ENCODE results near the gene EML1. TPM values are rescaled to one million over a fixed set of nuclear protein-coding genes. Genes with fewer than 3 reads are reported as not detected.

The EML1 gene
- total RNA-seq, 1 donor from 2014 or later: 0.68 TPM

- no peaks in the 10 kb centered on the region for H3K4me1 Mint-ChIP-seq (ENCODE audit: low read depth)
- H3K36me3 Mint-ChIP-seq (ENCODE audit: low read depth): no peaks in the 10 kb centered on the region
- H3K4me3 Mint-ChIP-seq (ENCODE audit: low read depth): no peak overlapping the region
- intact Hi-C loops (cut with micrococcal nuclease): loop anchor here (1.0 kb wide), 1 partner anchor 155 kb away; no protein-coding TSS in a partner anchor
- DNase-seq (ENCODE audit: low spot score): no peak
- no peak overlapping the region for H3K27ac Mint-ChIP-seq
- peaks cover 2% of the 10 kb centered on the region for H3K27me3 Mint-ChIP-seq (ENCODE audit: low read depth)
- H3K9me3 Mint-ChIP-seq: no peaks in the 10 kb centered on the region
These were observed 91.8 kb downstream of the EML1 start for GRCh38 chr14:99884834-99885648.

GRCh38 chr14:99885649-99885958 is 92.4 kb downstream of the EML1 start:
- H3K27me3 Mint-ChIP-seq (ENCODE audit: low read depth): peaks cover 2% of the 10 kb centered on the region
- no peaks in the 10 kb centered on the region for H3K9me3 Mint-ChIP-seq
- DNase-seq (ENCODE audit: low spot score): no peak
- intact Hi-C loops (cut with micrococcal nuclease): loop anchor here (1.0 kb wide), 1 partner anchor 155 kb away; no protein-coding TSS in a partner anchor
- H3K36me3 Mint-ChIP-seq (ENCODE audit: low read depth): no peaks in the 10 kb centered on the region
- no peak overlapping the region for H3K4me3 Mint-ChIP-seq (ENCODE audit: low read depth)
- no peak overlapping the region for H3K27ac Mint-ChIP-seq
- no peaks in the 10 kb centered on the region for H3K4me1 Mint-ChIP-seq (ENCODE audit: low read depth)

- no peak for DNase-seq (ENCODE audit: low spot score)
- no peaks in the 10 kb centered on the region for H3K4me1 Mint-ChIP-seq (ENCODE audit: low read depth)
- intact Hi-C loops (cut with micrococcal nuclease): no loop called here
- peaks cover 2% of the 10 kb centered on the region for H3K27me3 Mint-ChIP-seq (ENCODE audit: low read depth)
- H3K9me3 Mint-ChIP-seq: no peaks in the 10 kb centered on the region
- no peak overlapping the region for H3K4me3 Mint-ChIP-seq (ENCODE audit: low read depth)
- H3K27ac Mint-ChIP-seq: no peak overlapping the region
- H3K36me3 Mint-ChIP-seq (ENCODE audit: low read depth): no peaks in the 10 kb centered on the region
These were observed 94.2 kb downstream of the EML1 start for GRCh38 chr14:99887407-99887806.

GRCh38 chr14:99888149-99888548 is 94.9 kb downstream of the EML1 start:
- H3K27ac Mint-ChIP-seq: no peak overlapping the region
- no peaks in the 10 kb centered on the region for H3K36me3 Mint-ChIP-seq (ENCODE audit: low read depth)
- no peak for DNase-seq (ENCODE audit: low spot score)
- H3K27me3 Mint-ChIP-seq (ENCODE audit: low read depth): peaks cover 2% of the 10 kb centered on the region
- no peaks in the 10 kb centered on the region for H3K9me3 Mint-ChIP-seq
- no peaks in the 10 kb centered on the region for H3K4me1 Mint-ChIP-seq (ENCODE audit: low read depth)
- H3K4me3 Mint-ChIP-seq (ENCODE audit: low read depth): no peak overlapping the region
- intact Hi-C loops (cut with micrococcal nuclease): no loop called here

GRCh38 chr14:99889268-99889667 is 96.1 kb downstream of the EML1 start:
- intact Hi-C loops (cut with micrococcal nuclease): no loop called here
- no peak for DNase-seq (ENCODE audit: low spot score)

GRCh38 chr14:99891266-99891665 is 98.1 kb downstream of the EML1 start:
- Mint-ChIP-seq H3K36me3 (ENCODE audit: low read depth) (no peaks in the 10 kb centered on the region), H3K27ac (no peak overlapping the region), H3K4me3 (ENCODE audit: low read depth) (no peak overlapping the region), H3K9me3 (no peaks in the 10 kb centered on the region), H3K4me1 (ENCODE audit: low read depth) (no peaks in the 10 kb centered on the region), H3K27me3 (ENCODE audit: low read depth) (peaks cover 3% of the 10 kb centered on the region)
- DNase-seq (ENCODE audit: low spot score): no peak
- intact Hi-C loops (cut with micrococcal nuclease): no loop called here

More at GRCh38 chr14:99889268-99889667, 96.1 kb downstream of the EML1 start:
- no peaks in the 10 kb centered on the region for H3K9me3 Mint-ChIP-seq
- H3K4me1 Mint-ChIP-seq (ENCODE audit: low read depth): no peaks in the 10 kb centered on the region
- no peak overlapping the region for H3K4me3 Mint-ChIP-seq (ENCODE audit: low read depth)
- H3K27ac Mint-ChIP-seq: no peak overlapping the region
- H3K36me3 Mint-ChIP-seq (ENCODE audit: low read depth): no peaks in the 10 kb centered on the region
- peaks cover 2% of the 10 kb centered on the region for H3K27me3 Mint-ChIP-seq (ENCODE audit: low read depth)

GRCh38 chr14:99891900-99892299 is 98.7 kb downstream of the EML1 start:
- no peaks in the 10 kb centered on the region for H3K36me3 Mint-ChIP-seq (ENCODE audit: low read depth)
- H3K9me3 Mint-ChIP-seq: no peaks in the 10 kb centered on the region
- H3K27me3 Mint-ChIP-seq (ENCODE audit: low read depth): peaks cover 3% of the 10 kb centered on the region
- no peak for DNase-seq (ENCODE audit: low spot score)
- no peaks in the 10 kb centered on the region for H3K4me1 Mint-ChIP-seq (ENCODE audit: low read depth)
- H3K27ac Mint-ChIP-seq: no peak overlapping the region
- H3K4me3 Mint-ChIP-seq (ENCODE audit: low read depth): no peak overlapping the region
- intact Hi-C loops (cut with micrococcal nuclease): no loop called here

- H3K9me3 Mint-ChIP-seq: no peaks in the 10 kb centered on the region
- no peaks in the 10 kb centered on the region for H3K36me3 Mint-ChIP-seq (ENCODE audit: low read depth)
- intact Hi-C loops (cut with micrococcal nuclease): no loop called here
These were observed 99.2 kb downstream of the EML1 start for GRCh38 chr14:99892406-99892805.

GRCh38 chr14:99896361-99896760 is 103.1 kb downstream of the EML1 start:
- Mint-ChIP-seq H3K36me3 (ENCODE audit: low read depth) (no peaks in the 10 kb centered on the region), H3K27ac (no peak overlapping the region), H3K4me3 (ENCODE audit: low read depth) (no peak overlapping the region), H3K27me3 (ENCODE audit: low read depth) (peaks cover 3% of the 10 kb centered on the region), H3K4me1 (ENCODE audit: low read depth) (no peaks in the 10 kb centered on the region), H3K9me3 (no peaks in the 10 kb centered on the region)
- intact Hi-C loops (cut with micrococcal nuclease): no loop called here
- no peak for DNase-seq (ENCODE audit: low spot score)

More at GRCh38 chr14:99892406-99892805, 99.2 kb downstream of the EML1 start:
- Mint-ChIP-seq H3K27me3 (ENCODE audit: low read depth) (peaks cover 3% of the 10 kb centered on the region), H3K4me3 (ENCODE audit: low read depth) (no peak overlapping the region), H3K27ac (no peak overlapping the region), H3K4me1 (ENCODE audit: low read depth) (no peaks in the 10 kb centered on the region)
- no peak for DNase-seq (ENCODE audit: low spot score)

- peaks cover 5% of the 10 kb centered on the region for H3K9me3 Mint-ChIP-seq
- H3K36me3 Mint-ChIP-seq (ENCODE audit: low read depth): no peaks in the 10 kb centered on the region
- no peaks in the 10 kb centered on the region for H3K4me1 Mint-ChIP-seq (ENCODE audit: low read depth)
- H3K27me3 Mint-ChIP-seq (ENCODE audit: low read depth): peaks cover 3% of the 10 kb centered on the region
- H3K4me3 Mint-ChIP-seq (ENCODE audit: low read depth): no peak overlapping the region
- DNase-seq (ENCODE audit: low spot score): no peak
- H3K27ac Mint-ChIP-seq: no peak overlapping the region
- intact Hi-C loops (cut with micrococcal nuclease): no loop called here
These were observed 106.5 kb downstream of the EML1 start for GRCh38 chr14:99899578-99900178.

- H3K4me1 Mint-ChIP-seq (ENCODE audit: low read depth): no peaks in the 10 kb centered on the region
- no peaks in the 10 kb centered on the region for H3K27me3 Mint-ChIP-seq (ENCODE audit: low read depth)
- DNase-seq (ENCODE audit: low spot score): no peak
- intact Hi-C loops (cut with micrococcal nuclease): no loop called here
- peaks cover 5% of the 10 kb centered on the region for H3K9me3 Mint-ChIP-seq
- no peak overlapping the region for H3K4me3 Mint-ChIP-seq (ENCODE audit: low read depth)
- H3K36me3 Mint-ChIP-seq (ENCODE audit: low read depth): no peaks in the 10 kb centered on the region
- H3K27ac Mint-ChIP-seq: no peak overlapping the region
These were observed 109.7 kb downstream of the EML1 start for GRCh38 chr14:99902925-99903324.

- H3K4me3 Mint-ChIP-seq (ENCODE audit: low read depth): no peak overlapping the region
- no peaks in the 10 kb centered on the region for H3K36me3 Mint-ChIP-seq (ENCODE audit: low read depth)
- H3K4me1 Mint-ChIP-seq (ENCODE audit: low read depth): no peaks in the 10 kb centered on the region
- H3K27ac Mint-ChIP-seq: no peak overlapping the region
- intact Hi-C loops (cut with micrococcal nuclease): no loop called here
- no peak for DNase-seq (ENCODE audit: low spot score)
- peaks cover 5% of the 10 kb centered on the region for H3K9me3 Mint-ChIP-seq
- H3K27me3 Mint-ChIP-seq (ENCODE audit: low read depth): no peaks in the 10 kb centered on the region
These were observed 111.3 kb downstream of the EML1 start for GRCh38 chr14:99904506-99904905.

- no peaks in the 10 kb centered on the region for H3K4me1 Mint-ChIP-seq (ENCODE audit: low read depth)
These were observed 111.9 kb downstream of the EML1 start for GRCh38 chr14:99905121-99905520.

More at GRCh38 chr14:99905121-99905520, 111.9 kb downstream of the EML1 start:
- Mint-ChIP-seq H3K4me3 (ENCODE audit: low read depth) (no peak overlapping the region), H3K27me3 (ENCODE audit: low read depth) (peaks cover under 1% of the 10 kb centered on the region), H3K9me3 (peaks cover 5% of the 10 kb centered on the region), H3K36me3 (ENCODE audit: low read depth) (no peaks in the 10 kb centered on the region), H3K27ac (no peak overlapping the region)
- intact Hi-C loops (cut with micrococcal nuclease): no loop called here
- no peak for DNase-seq (ENCODE audit: low spot score)
